Measurements from ENCODE around the gene DDAH2. TPM values are rescaled to one million over a fixed set of nuclear protein-coding genes. Genes with fewer than 3 reads are reported as not detected.
"Not testable (repeated sequence)": the region's sequence is repeated elsewhere in the genome, so short reads cannot be mapped to it uniquely, and the experiment has no call there.

Gene DDAH2
- polyA plus RNA-seq, 4 donors, result 64.4 to 89.7 (median 76.1) TPM

GRCh38 chr6:31710523-31711219 lies 18.4 kb downstream of the DDAH2 start:
- Histone ChIP-seq H3K27me3 (ENCODE audit: control insufficient read depth in 3 of 3, insufficient read depth in 3 of 3, low read length in 3 of 3) (no peaks in the 10 kb centered on the region), H3K4me3 (ENCODE audit: low read depth in 1 of 3, low read length in 3 of 3) (no peak overlapping the region), H3K27ac (ENCODE audit: low read depth in 1 of 3, low read length in 2 of 3) (no peak overlapping the region), H3K4me1 (ENCODE audit: control insufficient read depth in 3 of 3, insufficient read depth in 2 of 3, low read depth in 1 of 3, low read length in 2 of 3) (peaks cover 0 to 23% (median 4%) of the 10 kb centered on the region in 3 donors), H3K9me3 (ENCODE audit: control insufficient read depth in 2 of 2, insufficient read depth in 1 of 2, low read depth in 1 of 2, low read length in 1 of 2) (no peaks in the 10 kb centered on the region), H3K36me3 (ENCODE audit: control insufficient read depth in 3 of 3, insufficient read depth in 2 of 3, low read depth in 1 of 3, low read length in 3 of 3) (peaks cover 0 to 4% (median 0%) of the 10 kb centered on the region in 3 donors)
- WGBS, 3 donors, result 59 to 68% (median 64%) methylated on average over 5 of the region's 5 CpGs
- DNase-seq (no peak), FAIRE-seq (no peak)

- 87 to 91% (median 91%) methylated on average over 11 of the region's 11 CpGs for WGBS, 3 donors
- not testable (repeated sequence) for H3K27ac ChIP-seq (ENCODE audit: low read depth in 1 of 3, low read length in 2 of 3); FAIRE-seq
These were observed 19.9 kb downstream of the DDAH2 start for GRCh38 chr6:31709157-31709556.

GRCh38 chr6:31708224-31708623 lies 20.9 kb downstream of the DDAH2 start:
- Histone ChIP-seq H3K36me3 (ENCODE audit: control insufficient read depth in 3 of 3, insufficient read depth in 2 of 3, low read depth in 1 of 3, low read length in 3 of 3) (peaks cover 0 to 4% (median 0%) of the 10 kb centered on the region in 3 donors), H3K9me3 (ENCODE audit: control insufficient read depth in 2 of 2, insufficient read depth in 1 of 2, low read depth in 1 of 2, low read length in 1 of 2) (no peaks in the 10 kb centered on the region), H3K4me1 (ENCODE audit: control insufficient read depth in 3 of 3, insufficient read depth in 2 of 3, low read depth in 1 of 3, low read length in 2 of 3) (peaks cover 0 to 10% (median 4%) of the 10 kb centered on the region in 3 donors), H3K4me3 (ENCODE audit: low read depth in 1 of 3, low read length in 3 of 3) (no peak overlapping the region), H3K27me3 (ENCODE audit: control insufficient read depth in 3 of 3, insufficient read depth in 3 of 3, low read length in 3 of 3) (no peaks in the 10 kb centered on the region), H3K27ac (ENCODE audit: low read depth in 1 of 3, low read length in 2 of 3) (no peak overlapping the region)
- DNase-seq (no peak), FAIRE-seq (no peak)
- 94 to 99% (median 96%) methylated on average over 3 of the region's 3 CpGs for WGBS, 3 donors

More at GRCh38 chr6:31709157-31709556, 19.9 kb downstream of the DDAH2 start:
- H3K4me1 ChIP-seq (ENCODE audit: control insufficient read depth in 3 of 3, insufficient read depth in 2 of 3, low read depth in 1 of 3, low read length in 2 of 3), result peaks cover 0 to 16% (median 4%) of the 10 kb centered on the region in 3 donors
- H3K36me3 ChIP-seq (ENCODE audit: control insufficient read depth in 3 of 3, insufficient read depth in 2 of 3, low read depth in 1 of 3, low read length in 3 of 3); H3K27me3 ChIP-seq (ENCODE audit: control insufficient read depth in 3 of 3, insufficient read depth in 3 of 3, low read length in 3 of 3); H3K9me3 ChIP-seq (ENCODE audit: control insufficient read depth in 2 of 2, insufficient read depth in 1 of 2, low read depth in 1 of 2, low read length in 1 of 2); H3K4me3 ChIP-seq (ENCODE audit: low read depth in 1 of 3, low read length in 3 of 3); DNase-seq: not testable (repeated sequence)

GRCh38 chr6:31707701-31708100 lies 21.4 kb downstream of the DDAH2 start:
- DNase-seq (no peak), FAIRE-seq (no peak)
- no peak overlapping the region for H3K4me3 ChIP-seq (ENCODE audit: low read depth in 1 of 3, low read length in 3 of 3)
- peaks cover 0 to 4% (median 0%) of the 10 kb centered on the region in 3 donors for H3K36me3 ChIP-seq (ENCODE audit: control insufficient read depth in 3 of 3, insufficient read depth in 2 of 3, low read depth in 1 of 3, low read length in 3 of 3)
- 86 to 94% (median 89%) methylated on average over 10 of the region's 10 CpGs for WGBS, 3 donors
- H3K9me3 ChIP-seq (ENCODE audit: control insufficient read depth in 2 of 2, insufficient read depth in 1 of 2, low read depth in 1 of 2, low read length in 1 of 2), result no peaks in the 10 kb centered on the region
- H3K27me3 ChIP-seq (ENCODE audit: control insufficient read depth in 3 of 3, insufficient read depth in 3 of 3, low read length in 3 of 3), result no peaks in the 10 kb centered on the region
- peaks cover 0 to 10% (median 4%) of the 10 kb centered on the region in 3 donors for H3K4me1 ChIP-seq (ENCODE audit: control insufficient read depth in 3 of 3, insufficient read depth in 2 of 3, low read depth in 1 of 3, low read length in 2 of 3)
- H3K27ac ChIP-seq (ENCODE audit: low read depth in 1 of 3, low read length in 2 of 3), result no peak overlapping the region

GRCh38 chr6:31706599-31706998 lies 22.5 kb downstream of the DDAH2 start, which contains the start of gene LY6G6F:
TSS of gene LY6G6F (plus strand) at chr6:31706866. CDS start at chr6:31706907, 41 bp downstream.
- DNase-seq (no peak), FAIRE-seq (no peak)
- WGBS, 3 donors, result 60 to 68% (median 65%) methylated on average over 3 of the region's 3 CpGs
- Histone ChIP-seq H3K27me3 (ENCODE audit: control insufficient read depth in 3 of 3, insufficient read depth in 3 of 3, low read length in 3 of 3) (no peaks in the 10 kb centered on the region), H3K36me3 (ENCODE audit: control insufficient read depth in 3 of 3, insufficient read depth in 2 of 3, low read depth in 1 of 3, low read length in 3 of 3) (peaks cover 0 to 8% (median 0%) of the 10 kb centered on the region in 3 donors), H3K4me1 (ENCODE audit: control insufficient read depth in 3 of 3, insufficient read depth in 2 of 3, low read depth in 1 of 3, low read length in 2 of 3) (peaks cover 2 to 16% (median 4%) of the 10 kb centered on the region in 3 donors), H3K9me3 (ENCODE audit: control insufficient read depth in 2 of 2, insufficient read depth in 1 of 2, low read depth in 1 of 2, low read length in 1 of 2) (no peaks in the 10 kb centered on the region), H3K4me3 (ENCODE audit: low read depth in 1 of 3, low read length in 3 of 3) (no peak within 1 kb of the TSS), H3K27ac (ENCODE audit: low read depth in 1 of 3, low read length in 2 of 3) (no peak within 1 kb of the TSS)

GRCh38 chr6:31705931-31706330 lies 23.2 kb downstream of the DDAH2 start:
- Histone ChIP-seq H3K27me3 (ENCODE audit: control insufficient read depth in 3 of 3, insufficient read depth in 3 of 3, low read length in 3 of 3) (no peaks in the 10 kb centered on the region), H3K9me3 (ENCODE audit: control insufficient read depth in 2 of 2, insufficient read depth in 1 of 2, low read depth in 1 of 2, low read length in 1 of 2) (no peaks in the 10 kb centered on the region), H3K4me3 (ENCODE audit: low read depth in 1 of 3, low read length in 3 of 3) (no peak overlapping the region), H3K27ac (ENCODE audit: low read depth in 1 of 3, low read length in 2 of 3) (no peak overlapping the region), H3K36me3 (ENCODE audit: control insufficient read depth in 3 of 3, insufficient read depth in 2 of 3, low read depth in 1 of 3, low read length in 3 of 3) (peaks cover 0 to 11% (median 0%) of the 10 kb centered on the region in 3 donors), H3K4me1 (ENCODE audit: control insufficient read depth in 3 of 3, insufficient read depth in 2 of 3, low read depth in 1 of 3, low read length in 2 of 3) (peaks cover under 1 to 19% (median 2%) of the 10 kb centered on the region in 3 donors)
- DNase-seq (no peak), FAIRE-seq (no peak)
- 89 to 90% (median 90%) methylated on average over 5 to 6 of the region's 6 CpGs for WGBS, 3 donors

GRCh38 chr6:31702819-31703716 lies 26.0 kb downstream of the DDAH2 start, which contains the start of gene ABHD16A:
TSS of gene ABHD16A (minus strand) at chr6:31703324. CDS start at chr6:31703281, 43 bp downstream.
- H3K27ac ChIP-seq (ENCODE audit: low read depth in 1 of 3, low read length in 2 of 3), result peak within 1 kb of the TSS; percentile 97 to 98 (median 98)
- H3K4me1 ChIP-seq (ENCODE audit: control insufficient read depth in 3 of 3, insufficient read depth in 2 of 3, low read depth in 1 of 3, low read length in 2 of 3), result peaks cover 0 to 21% (median 4%) of the 10 kb centered on the region in 3 donors
- DNase-seq, result peak; percentile 98 to 100
- H3K27me3 ChIP-seq (ENCODE audit: control insufficient read depth in 3 of 3, insufficient read depth in 3 of 3, low read length in 3 of 3), result no peaks in the 10 kb centered on the region
- H3K4me3 ChIP-seq (ENCODE audit: low read depth in 1 of 3, low read length in 3 of 3), result peak within 1 kb of the TSS; percentile 46 to 88 (median 69)
- FAIRE-seq, result no peak
- 1% methylated on average over 54 of the region's 54 CpGs for WGBS, 3 donors
- no peaks in the 10 kb centered on the region for H3K9me3 ChIP-seq (ENCODE audit: control insufficient read depth in 2 of 2, insufficient read depth in 1 of 2, low read depth in 1 of 2, low read length in 1 of 2)
- peaks cover 0 to 28% (median 0%) of the 10 kb centered on the region in 3 donors for H3K36me3 ChIP-seq (ENCODE audit: control insufficient read depth in 3 of 3, insufficient read depth in 2 of 3, low read depth in 1 of 3, low read length in 3 of 3)

GRCh38 chr6:31702405-31702818 lies 26.7 kb downstream of the DDAH2 start:
- Histone ChIP-seq H3K27me3 (ENCODE audit: control insufficient read depth in 3 of 3, insufficient read depth in 3 of 3, low read length in 3 of 3) (no peaks in the 10 kb centered on the region), H3K4me3 (ENCODE audit: low read depth in 1 of 3, low read length in 3 of 3) (peak overlapping the region; percentile 46 to 88 (median 69)), H3K36me3 (ENCODE audit: control insufficient read depth in 3 of 3, insufficient read depth in 2 of 3, low read depth in 1 of 3, low read length in 3 of 3) (peaks cover 0 to 32% (median 3%) of the 10 kb centered on the region in 3 donors), H3K27ac (ENCODE audit: low read depth in 1 of 3, low read length in 2 of 3) (peak overlapping the region; percentile 97 to 98 (median 98)), H3K4me1 (ENCODE audit: control insufficient read depth in 3 of 3, insufficient read depth in 2 of 3, low read depth in 1 of 3, low read length in 2 of 3) (peaks cover 0 to 21% (median 4%) of the 10 kb centered on the region in 3 donors), H3K9me3 (ENCODE audit: control insufficient read depth in 2 of 2, insufficient read depth in 1 of 2, low read depth in 1 of 2, low read length in 1 of 2) (no peaks in the 10 kb centered on the region)
- DNase-seq, result no peak
- WGBS, 3 donors, result 1% methylated on average over 10 of the region's 10 CpGs
- no peak for FAIRE-seq

Data from small intestine (tissue), 7 donors.